AG04449 (cell line): ENCODE data around the gene NR4A1.

Experiments
- CTCF ChIA-PET: fragments of 350-600 bp; formaldehyde crosslinking; extraction: SDS; loops from one replicate; lab custom pipeline; 2021; ENCODE audit warnings: antibody characterized with exemption; lab: Yijun Ruan, JAX
- POLR2A ChIA-PET: fragments of 400-600, 350-600 bp; formaldehyde crosslinking; extraction: SDS; loops from one replicate; lab custom pipeline; 2020; ENCODE audit warnings: antibody characterized with exemption, inconsistent platforms; lab: Yijun Ruan, JAX
- DNase-seq: peaks from one replicate; pipeline ENCODE4 v3.0.0-alpha.2; 2010; ENCODE audit warnings: low read depth, low spot score
- H3K4me3 ChIP-seq: 2 replicates; pipeline ENCODE4 v1.5.1; 2011; ENCODE audit warnings: low read depth, mild to moderate bottlenecking, control low read depth, low read length
- CTCF ChIP-seq: IDR thresholded peaks from one replicate; pipeline ENCODE4 v1.5.1; 2011; ENCODE audit warnings: mild to moderate bottlenecking, moderate library complexity, low read length, control low read depth, inconsistent platforms; ENCODE audit not compliant: insufficient read depth; ENCODE audit errors: missing control alignments

Gene NR4A1

GRCh38 chr12:52042706-52043385, 8.4 kb upstream of the NR4A1 start:
- CTCF ChIA-PET, result interaction anchor here (2.6 to 32.6 kb wide), 4 partner anchors 11 to 30 kb away, joined by 7 to 1695 read pairs (median 36); partner anchors contain the start of genes ATG101, NR4A1 and SMIM41
- POLR2A ChIA-PET, result interaction anchor here (0.5 kb wide), 1 partner anchor 49 kb away, joined by 3 read pairs; no protein-coding TSS in a partner anchor
- DNase-seq, result no peak
- TF ChIP-seq CTCF, result no peak
- no peak overlapping the region for H3K4me3 ChIP-seq

- ChIA-PET CTCF (interaction anchor here (0.7 to 32.6 kb wide), 6 partner anchors 13 to 145 kb away, joined by 3 to 1695 read pairs (median 7); partner anchors contain the start of genes ATG101, NR4A1 and SMIM41), POLR2A (interaction anchor here (0.5 to 1.3 kb wide), 3 partner anchors 11 to 50 kb away, joined by 3 to 5 read pairs (median 3); no protein-coding TSS in a partner anchor)
- no peak overlapping the region for H3K4me3 ChIP-seq
- no peak for DNase-seq
- TF ChIP-seq CTCF, result no peak
Measured at GRCh38 chr12:52043386-52044212, 7.6 kb upstream of the NR4A1 start.

- ChIA-PET CTCF (interaction anchor here (0.7 to 32.6 kb wide), 6 partner anchors 13 to 145 kb away, joined by 3 to 1695 read pairs (median 7); partner anchors contain the start of genes ATG101, NR4A1 and SMIM41), POLR2A (interaction anchor here (1.2 to 1.3 kb wide), 2 partner anchors 12 to 27 kb away, joined by 3 to 5 read pairs; no protein-coding TSS in a partner anchor)
- TF ChIP-seq CTCF, result no peak
- no peak for DNase-seq
- H3K4me3 ChIP-seq, result no peak overlapping the region
Measured at GRCh38 chr12:52044292-52044983, 6.8 kb upstream of the NR4A1 start.

GRCh38 chr12:52045794-52046199, 5.4 kb upstream of the NR4A1 start:
- no peak for DNase-seq
- POLR2A ChIA-PET, result no interaction called here

GRCh38 chr12:52046859-52047258, 4.4 kb upstream of the NR4A1 start:
- ChIA-PET POLR2A (interaction anchor here (0.9 kb wide), 1 partner anchor 25 kb away, joined by 3 read pairs; no protein-coding TSS in a partner anchor), CTCF (interaction anchor here (1.2 to 32.6 kb wide), 4 partner anchors 10 to 26 kb away, joined by 3 to 1695 read pairs (median 34); partner anchors contain the start of genes ATG101, NR4A1 and SMIM41)
- no peak for TF ChIP-seq CTCF
- DNase-seq, result no peak
- no peak overlapping the region for H3K4me3 ChIP-seq

More at GRCh38 chr12:52045794-52046199, 5.4 kb upstream of the NR4A1 start:
- no peak overlapping the region for H3K4me3 ChIP-seq
- CTCF ChIA-PET, result interaction anchor here (2.6 to 32.6 kb wide), 3 partner anchors 20 to 27 kb away, joined by 8 to 1695 read pairs (median 64); partner anchors contain the start of genes ATG101, NR4A1 and SMIM41
- TF ChIP-seq CTCF, result no peak
